ENCODE measurements around the gene SLC7A8.

SLC7A8 gene

GRCh38 chr14:23153851-23154796 is 29.3 kb downstream of the SLC7A8 start (continued):
- peak; percentile 86 for TF ChIP-seq EGR2 (tag by site-specific recombination; IDR thresholded peaks at IDR 0.05; ENCODE audit: low read depth)
- TF ChIP-seq MZF1 (tag by site-specific recombination; IDR thresholded peaks at IDR 0.05; ENCODE audit: borderline replicate concordance), result no peak
- TF ChIP-seq SP2 (tag by site-specific recombination; IDR thresholded peaks at IDR 0.05), result 0 out of 2 replicates have a peak, but pooled peaks have one; percentile 22
- no peak; the same call in 1 of the 2 replicates for TF ChIP-seq ZNF555 (tag by site-specific recombination; conservative IDR thresholded peaks at IDR 0.05)
- peak; percentile 60 for TF ChIP-seq PRDM1 (tag by site-specific recombination; IDR thresholded peaks at IDR 0.05)

- CTCF ChIA-PET, result interaction anchor here (0.7 to 2.2 kb wide), 2 partner anchors 31 to 229 kb away, joined by 3 to 7 read pairs; no protein-coding TSS in a partner anchor
- H3K4me1 ChIP-seq (ENCODE audit: control insufficient read depth, insufficient read depth, low read length), result peaks cover 2% of the 10 kb centered on the region; the same call in 1 of the 2 replicates
- peak; percentile 56; the same call in 1 of the 2 replicates for TF ChIP-seq ZNF121 (tag by site-specific recombination; IDR thresholded peaks at IDR 0.05)
- TF ChIP-seq ZFP41 (tag by site-specific recombination; IDR thresholded peaks at IDR 0.05; ENCODE audit: borderline replicate concordance), result no peak
- TF ChIP-seq ZBTB17 (tag by site-specific recombination; IDR thresholded peaks at IDR 0.05), result no peak
- TF ChIP-seq ZNF600 (tag by site-specific recombination; IDR thresholded peaks at IDR 0.05), result no peak
Measured at GRCh38 chr14:23151342-23151741, 32.1 kb downstream of the SLC7A8 start.

GRCh38 chr14:23149745-23150144 is 33.7 kb downstream of the SLC7A8 start:
- H3K27ac ChIP-seq (ENCODE audit: extremely low read depth, low read depth, low read length), result no peak overlapping the region
- TF ChIP-seq YY2 (tag by site-specific recombination; IDR thresholded peaks at IDR 0.05), result no peak
- TF ChIP-seq SCRT2 (tag by site-specific recombination; IDR thresholded peaks at IDR 0.05), result peak; percentile 74
- H3K4me1 ChIP-seq (ENCODE audit: control insufficient read depth, insufficient read depth, low read length), result no peaks in the 10 kb centered on the region
- CTCF ChIA-PET, result interaction anchor here (0.7 to 2.2 kb wide), 2 partner anchors 29 to 81 kb away, joined by 3 to 7 read pairs; no protein-coding TSS in a partner anchor
- H3K9me3 ChIP-seq (ENCODE audit: control insufficient read depth, insufficient read depth, low read depth, low read length), result no peaks in the 10 kb centered on the region
- POLR2A ChIA-PET, result no interaction called here
- no peak overlapping the region for H3K4me3 ChIP-seq (ENCODE audit: low read depth, low read length)
- no peaks in the 10 kb centered on the region for H3K36me3 ChIP-seq (ENCODE audit: control insufficient read depth in 2 of 2, insufficient read depth in 1 of 2, low read length in 2 of 2)

More at GRCh38 chr14:23151342-23151741, 32.1 kb downstream of the SLC7A8 start:
- Histone ChIP-seq H3K27ac (ENCODE audit: extremely low read depth, low read depth, low read length) (no peak overlapping the region), H3K4me3 (ENCODE audit: low read depth, low read length) (no peak overlapping the region), H3K36me3 (ENCODE audit: control insufficient read depth in 2 of 2, insufficient read depth in 1 of 2, low read length in 2 of 2) (no peaks in the 10 kb centered on the region), H3K9me3 (ENCODE audit: control insufficient read depth, insufficient read depth, low read depth, low read length) (no peaks in the 10 kb centered on the region)
- POLR2A ChIA-PET, result interaction anchor here (0.6 kb wide), 1 partner anchor 57 kb away, joined by 3 read pairs; no protein-coding TSS in a partner anchor

- H3K27ac ChIP-seq (ENCODE audit: extremely low read depth, low read depth, low read length), result no peak overlapping the region
- ChIA-PET CTCF (interaction anchor here (0.6 kb wide), 2 partner anchors 23 to 167 kb away, joined by 3 to 4 read pairs; partner anchors contain the start of gene AJUBA), POLR2A (no interaction called here)
- no peaks in the 10 kb centered on the region for H3K36me3 ChIP-seq (ENCODE audit: control insufficient read depth in 2 of 2, insufficient read depth in 1 of 2, low read length in 2 of 2)
- H3K4me3 ChIP-seq (ENCODE audit: low read depth, low read length), result no peak overlapping the region
- H3K9me3 ChIP-seq (ENCODE audit: control insufficient read depth, insufficient read depth, low read depth, low read length), result no peaks in the 10 kb centered on the region
- H3K4me1 ChIP-seq (ENCODE audit: control insufficient read depth, insufficient read depth, low read length), result no peaks in the 10 kb centered on the region
- TF ChIP-seq ZSCAN18 (tag by site-specific recombination; IDR thresholded peaks at IDR 0.05) (no peak), ZNF837 (tag by site-specific recombination; IDR thresholded peaks at IDR 0.05) (no peak)
Measured at GRCh38 chr14:23148591-23149249, 34.7 kb downstream of the SLC7A8 start.
